ENCODE data around the gene SKI.
"Not testable (repeated sequence)": the region's sequence is repeated elsewhere in the genome, so short reads cannot be mapped to it uniquely, and the experiment has no call there.

Gene SKI

DNA sequence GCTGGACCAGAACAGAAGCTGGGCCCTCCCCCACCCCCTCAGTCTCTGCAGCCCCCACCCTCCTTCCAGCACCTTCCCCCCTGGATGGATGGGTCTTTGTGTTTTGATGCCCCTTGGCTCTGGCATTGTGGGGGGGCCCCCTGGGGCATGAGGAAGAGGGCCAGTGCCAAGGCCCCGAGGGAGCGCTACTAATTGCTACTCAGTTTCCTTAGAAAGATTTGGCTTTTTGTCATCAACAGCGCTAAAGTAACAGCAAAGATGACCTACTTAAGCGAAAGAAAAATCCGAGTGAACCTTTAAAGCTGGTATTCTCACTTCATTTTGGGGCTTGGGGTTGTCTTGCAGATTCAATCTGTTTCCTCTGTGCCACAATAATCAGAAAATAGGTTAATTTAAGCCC, 63.5 kb downstream of the SKI start:
- no peak for DNase-seq

DNA sequence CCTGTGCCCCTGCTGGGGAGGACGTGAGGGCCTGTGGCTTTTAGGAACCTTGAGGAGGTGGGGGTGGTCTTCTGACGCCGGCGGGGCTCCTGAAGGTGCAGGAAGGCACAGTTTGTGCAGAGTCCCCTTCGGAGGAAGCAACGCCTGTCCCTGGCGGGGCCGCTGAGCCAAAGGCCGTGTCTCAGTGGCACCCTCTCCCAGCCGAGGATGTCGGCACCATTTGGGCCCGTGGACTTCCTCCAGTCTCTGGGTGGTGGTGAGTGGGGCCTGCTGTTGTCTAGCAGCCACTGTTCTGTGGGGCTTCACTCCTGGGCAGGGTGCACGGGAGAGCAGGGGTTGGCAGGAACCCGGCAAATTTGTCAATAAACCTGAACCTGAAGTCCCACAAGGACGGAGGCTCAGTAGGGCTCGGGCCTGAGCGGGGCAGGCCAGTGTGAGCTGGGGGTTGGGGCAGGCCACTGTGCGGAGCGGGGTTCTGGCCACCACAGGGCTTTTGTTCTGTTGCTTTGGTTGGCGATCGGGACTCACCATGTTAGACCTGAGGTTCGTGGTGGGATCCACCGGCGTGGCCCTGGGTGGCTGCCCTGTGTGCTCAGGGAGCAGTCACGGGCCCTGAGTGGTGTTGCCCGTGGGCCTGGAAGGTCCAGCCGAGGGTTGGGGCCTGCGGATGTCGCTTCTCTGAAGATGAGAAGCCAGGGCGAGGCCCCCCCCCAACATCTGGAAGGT, 64.8 kb downstream of the SKI start:
- no peak for DNase-seq

- no peak for DNase-seq
These were observed 66.1 kb downstream of the SKI start for GRCh38 chr1:2294033-2294724.

- DNase-seq, result no peak
These were observed 66.6 kb downstream of the SKI start for GRCh38 chr1:2294725-2295078.

- no peak for DNase-seq
These were observed 67.4 kb downstream of the SKI start for GRCh38 chr1:2295526-2295925.

DNA sequence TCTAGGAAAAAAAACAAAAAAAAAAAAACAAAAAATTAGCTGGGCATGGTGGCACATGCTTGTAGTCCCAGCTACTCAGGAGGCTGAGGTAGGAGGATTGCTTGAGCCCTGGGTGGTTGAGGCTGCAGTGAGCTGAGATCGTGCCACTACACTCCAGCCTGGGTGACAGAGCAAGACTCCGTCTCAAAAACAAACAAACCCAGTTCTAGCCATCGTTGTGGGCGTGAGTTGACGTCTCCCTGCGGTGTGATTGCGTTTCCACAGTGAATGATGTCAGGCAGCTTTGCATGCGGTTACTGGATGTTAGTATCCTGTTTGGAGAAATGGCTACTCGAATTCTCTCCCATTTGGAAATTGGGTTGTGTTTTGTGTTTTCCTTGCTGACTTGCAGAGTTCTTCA, 68.1 kb downstream of the SKI start:
- DNase-seq, result not testable (repeated sequence)

- DNase-seq, result peak in 1 of 14 donors; percentile 70
These were observed 68.5 kb downstream of the SKI start for GRCh38 chr1:2296614-2297013.

DNA sequence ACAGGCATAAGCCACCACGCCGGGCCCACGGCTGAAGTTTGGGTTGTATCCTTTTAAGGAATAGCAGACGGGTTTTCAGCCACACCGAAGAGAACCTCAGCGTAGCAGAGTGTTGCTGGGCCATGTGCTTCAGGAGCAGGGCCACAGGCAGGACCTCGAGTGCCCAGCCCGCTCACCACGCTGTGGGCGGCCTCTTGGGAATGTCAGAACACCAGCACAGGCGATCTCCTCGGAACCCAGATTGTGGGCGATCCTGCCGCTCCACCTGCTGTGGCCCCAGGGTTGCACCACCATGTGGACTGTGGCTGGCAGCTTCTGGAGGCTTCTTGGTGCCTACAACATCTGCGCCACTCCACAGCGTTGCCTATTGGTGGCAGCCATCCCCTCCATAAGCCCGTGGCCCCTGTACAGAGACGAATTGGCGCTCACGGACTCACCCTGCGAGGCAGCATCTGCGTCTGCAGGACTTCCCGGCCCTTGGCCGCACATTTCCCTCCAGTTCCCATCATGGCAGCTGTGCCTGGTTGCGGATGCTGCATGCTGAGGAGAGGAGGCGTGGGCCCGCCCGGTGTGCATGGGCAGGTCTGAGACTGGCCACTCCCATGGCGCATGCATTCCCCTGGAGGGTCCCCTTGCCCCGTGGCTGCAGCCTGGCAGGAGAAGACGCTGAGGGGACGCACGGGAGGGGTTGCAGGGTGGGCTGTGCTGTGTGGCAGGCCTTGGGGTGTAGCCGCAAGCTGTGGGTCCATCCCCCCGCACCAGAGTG, 69.3 kb downstream of the SKI start:
- DNase-seq, result no peak

GRCh38 chr1:2298685-2299084, 70.6 kb downstream of the SKI start:
- no peak for DNase-seq

- DNase-seq, result peak in 2 of 14 donors; percentile 20 to 32
These were observed 71.1 kb downstream of the SKI start for GRCh38 chr1:2299131-2299627.

GRCh38 chr1:2300004-2300771, 72.1 kb downstream of the SKI start:
- DNase-seq, result no peak

- peak in 11 of 14 donors; percentile 19 to 66 (median 47) for DNase-seq
These were observed 72.9 kb downstream of the SKI start for GRCh38 chr1:2300851-2301606.

GRCh38 chr1:2301607-2302291, 73.6 kb downstream of the SKI start:
- no peak for DNase-seq

DNA sequence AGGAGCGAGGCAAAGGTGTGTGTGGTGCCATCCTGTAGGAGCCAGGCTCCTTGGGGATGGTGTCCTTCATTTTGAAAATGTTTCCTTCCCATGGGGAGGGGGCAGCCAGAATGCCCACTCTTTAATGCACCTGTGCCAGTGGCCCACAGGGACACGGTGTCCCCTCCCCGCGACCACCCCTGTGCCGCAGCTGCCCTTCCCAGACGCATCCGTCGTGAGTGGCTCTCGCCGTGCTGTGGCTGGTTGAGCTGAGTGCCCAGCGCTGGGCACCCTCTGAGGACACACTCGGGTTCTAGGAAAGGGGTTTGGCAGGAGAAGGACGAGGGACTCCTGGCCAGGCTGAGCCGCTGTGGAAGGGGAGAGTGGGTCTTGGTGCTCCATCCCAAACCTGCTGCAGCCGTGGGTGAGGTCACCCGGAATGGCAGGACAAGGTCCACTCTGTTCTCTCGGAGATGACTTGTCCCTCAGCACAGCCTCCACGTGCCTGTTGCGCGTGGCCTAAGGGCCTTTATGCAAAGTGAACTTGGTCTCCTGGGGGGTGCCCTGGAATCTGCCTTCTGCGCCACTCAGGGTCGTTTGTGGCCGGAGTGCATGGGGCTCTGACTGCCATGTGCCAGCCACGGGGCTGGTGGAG, 74.3 kb downstream of the SKI start:
- no peak for DNase-seq

DNA sequence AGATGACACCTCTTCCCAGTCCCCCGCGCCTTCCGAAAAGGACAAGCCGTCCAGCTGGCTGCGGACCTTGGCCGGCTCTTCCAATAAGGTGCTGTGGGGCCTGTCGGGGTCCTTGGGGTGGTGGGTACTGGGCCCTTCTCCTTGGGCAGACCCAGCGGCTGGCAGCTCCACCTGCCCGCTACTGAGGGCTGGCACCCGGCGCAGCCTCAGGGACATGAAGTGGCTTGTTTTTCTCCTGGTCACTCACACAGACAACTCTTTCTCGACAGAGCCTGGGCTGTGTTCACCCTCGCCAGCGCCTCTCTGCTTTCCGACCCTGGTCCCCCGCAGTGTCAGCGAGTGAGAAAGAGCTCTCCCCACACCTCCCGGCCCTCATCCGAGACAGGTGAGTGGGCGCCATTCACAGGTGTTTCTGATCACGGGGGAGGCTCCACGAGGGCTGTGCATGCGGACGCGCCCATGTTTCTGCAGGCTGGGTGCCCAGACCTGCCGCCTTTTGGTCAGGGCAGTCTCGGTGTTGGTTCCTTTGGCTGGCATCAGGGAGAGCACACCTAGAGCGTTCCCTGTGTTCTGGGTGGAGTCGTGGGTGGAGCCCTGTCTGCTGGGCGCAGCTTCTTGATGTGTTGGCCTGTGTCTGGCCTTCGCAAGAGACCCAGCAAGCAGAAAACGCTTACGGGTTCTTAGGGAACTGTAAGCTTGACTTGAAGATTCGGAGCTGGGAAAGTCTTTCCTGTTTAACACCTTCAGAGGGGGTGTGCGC, 75.1 kb downstream of the SKI start:
- peak in 1 of 14 donors; percentile 78 for DNase-seq

DNA sequence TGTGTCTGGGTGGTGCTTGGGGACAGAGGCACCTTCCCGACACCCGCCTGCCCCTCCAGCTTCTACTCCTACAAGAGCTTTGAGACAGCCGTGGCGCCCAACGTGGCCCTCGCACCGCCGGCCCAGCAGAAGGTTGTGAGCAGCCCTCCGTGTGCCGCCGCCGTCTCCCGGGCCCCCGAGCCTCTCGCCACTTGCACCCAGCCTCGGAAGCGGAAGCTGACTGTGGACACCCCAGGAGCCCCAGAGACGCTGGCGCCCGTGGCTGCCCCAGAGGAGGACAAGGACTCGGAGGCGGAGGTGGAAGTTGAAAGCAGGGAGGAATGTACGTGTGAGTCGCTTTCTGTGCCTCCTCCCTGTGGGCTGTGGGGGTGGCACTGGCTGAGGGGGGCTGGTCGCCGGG, 75.7 kb downstream of the SKI start:
- DNase-seq, result no peak

- DNase-seq, result no peak
These were observed 76.2 kb downstream of the SKI start for GRCh38 chr1:2304282-2304681.

GRCh38 chr1:2304921-2305681, 77.0 kb downstream of the SKI start:
- DNase-seq, result no peak

Data from C1 segment of cervical spinal cord (tissue), 14 donors.